GM12872 (cell line): ENCODE measurements around the gene ITGB7.

Experiments used
- TF ChIP-seq, protein P1 (sequence below): IDR thresholded peaks from 3 replicates; pipeline ENCODE4 v1.5.1; 2011; ENCODE audit warnings: low read depth, mild to moderate bottlenecking, low read length, moderate library complexity; ENCODE audit not compliant: insufficient read depth

ITGB7 gene

DNA sequence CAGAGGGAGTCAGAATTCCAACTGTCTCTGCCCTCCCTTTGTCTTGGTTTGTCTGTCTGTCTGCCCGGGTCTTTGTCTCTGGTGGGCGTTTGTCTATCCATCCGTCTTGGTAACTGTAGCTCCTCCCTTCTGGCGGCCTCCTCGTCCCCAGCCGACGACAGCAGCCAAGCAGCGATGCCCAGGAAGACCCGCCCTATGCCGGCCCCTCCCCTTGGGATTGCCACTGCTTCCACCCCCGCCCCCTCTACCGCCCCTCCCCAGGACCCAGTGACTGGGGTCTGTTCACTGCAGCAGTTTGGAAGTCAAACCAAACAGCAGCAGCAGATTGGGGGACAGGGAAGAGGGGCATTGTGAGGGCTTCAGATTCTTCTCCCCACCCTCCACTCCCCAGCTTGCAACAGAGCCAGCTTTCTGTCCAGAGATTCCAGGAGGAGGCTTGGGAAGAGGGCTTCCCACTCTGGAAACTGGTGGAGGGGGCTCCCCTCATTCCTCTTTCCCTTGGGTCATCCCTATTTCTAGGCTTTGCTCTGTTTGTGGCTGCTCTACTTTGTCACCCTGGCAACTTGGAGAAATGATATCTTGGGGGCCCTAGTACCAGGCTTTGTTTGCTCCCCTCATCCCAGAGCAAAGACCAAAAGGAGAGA is 27.3 kb upstream of the ITGB7 start:
- TF ChIP-seq, protein P1, sequence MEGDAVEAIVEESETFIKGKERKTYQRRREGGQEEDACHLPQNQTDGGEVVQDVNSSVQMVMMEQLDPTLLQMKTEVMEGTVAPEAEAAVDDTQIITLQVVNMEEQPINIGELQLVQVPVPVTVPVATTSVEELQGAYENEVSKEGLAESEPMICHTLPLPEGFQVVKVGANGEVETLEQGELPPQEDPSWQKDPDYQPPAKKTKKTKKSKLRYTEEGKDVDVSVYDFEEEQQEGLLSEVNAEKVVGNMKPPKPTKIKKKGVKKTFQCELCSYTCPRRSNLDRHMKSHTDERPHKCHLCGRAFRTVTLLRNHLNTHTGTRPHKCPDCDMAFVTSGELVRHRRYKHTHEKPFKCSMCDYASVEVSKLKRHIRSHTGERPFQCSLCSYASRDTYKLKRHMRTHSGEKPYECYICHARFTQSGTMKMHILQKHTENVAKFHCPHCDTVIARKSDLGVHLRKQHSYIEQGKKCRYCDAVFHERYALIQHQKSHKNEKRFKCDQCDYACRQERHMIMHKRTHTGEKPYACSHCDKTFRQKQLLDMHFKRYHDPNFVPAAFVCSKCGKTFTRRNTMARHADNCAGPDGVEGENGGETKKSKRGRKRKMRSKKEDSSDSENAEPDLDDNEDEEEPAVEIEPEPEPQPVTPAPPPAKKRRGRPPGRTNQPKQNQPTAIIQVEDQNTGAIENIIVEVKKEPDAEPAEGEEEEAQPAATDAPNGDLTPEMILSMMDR: no peak

DNA sequence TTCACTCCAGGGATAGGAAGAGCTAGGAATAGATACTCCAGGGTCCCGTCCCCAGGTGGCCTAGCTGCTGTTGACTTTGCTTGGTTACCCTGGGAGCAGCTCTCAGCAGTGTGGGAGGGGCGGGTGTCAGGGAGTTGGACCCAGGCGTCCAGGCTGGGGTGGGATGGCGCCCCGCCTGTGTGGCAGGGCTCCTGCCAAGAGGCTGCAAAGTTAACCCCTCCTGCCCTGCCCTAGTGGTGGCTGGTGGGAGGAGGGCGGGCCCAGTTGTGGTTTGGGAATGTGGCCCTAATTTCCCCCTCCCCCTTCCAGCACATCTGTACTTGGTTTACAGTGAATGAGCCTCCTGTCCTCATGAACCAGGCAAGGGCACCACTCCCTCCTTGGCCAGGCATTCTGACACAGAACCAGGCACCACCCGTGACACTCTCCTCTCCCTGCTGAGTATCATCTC is 26.6 kb upstream of the ITGB7 start:
- TF ChIP-seq, protein P1: no peak

GRCh38 chr12:53232646-53233461 is 25.8 kb upstream of the ITGB7 start:
- TF ChIP-seq, protein P1: no peak

DNA sequence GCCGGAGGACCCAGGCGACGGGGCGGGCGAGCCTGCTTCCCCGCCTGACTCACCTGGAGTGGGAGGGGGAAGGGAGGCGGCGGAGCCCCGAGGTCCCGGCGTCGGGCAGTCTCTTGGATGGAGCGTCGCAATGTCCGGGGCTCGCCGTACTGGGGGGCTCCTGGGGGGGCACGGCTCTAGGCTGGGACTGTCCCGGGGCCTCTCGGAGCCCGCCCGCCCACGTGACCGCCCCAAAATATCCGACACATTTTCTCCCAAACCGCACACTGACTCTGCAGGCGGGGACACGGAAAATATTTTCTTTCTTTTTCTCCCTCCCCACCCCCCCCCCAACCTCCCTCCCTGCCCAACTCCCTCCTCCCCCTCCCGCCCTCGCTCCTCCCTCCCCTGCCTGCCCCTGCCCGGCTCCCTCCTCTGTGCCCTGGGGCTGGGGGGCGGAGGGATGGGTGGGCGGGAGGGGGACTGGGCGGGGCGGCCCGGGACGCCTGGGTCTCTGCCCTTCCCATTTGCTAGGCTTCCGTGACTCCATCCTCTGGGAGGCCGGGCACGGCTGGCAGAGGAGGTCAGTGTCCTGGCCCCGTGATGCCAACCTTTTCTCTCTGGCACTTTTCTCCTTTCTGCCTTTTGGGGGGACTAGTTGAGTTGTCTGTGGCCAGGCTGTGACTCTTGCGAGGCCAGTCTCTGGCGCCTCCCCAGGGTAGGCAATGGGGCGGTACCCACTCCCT is 25.0 kb upstream of the ITGB7 start, which contains the start of gene RARG:
RARG (minus strand) TSS at position 289 of the 725 bp plus-strand sequence. CDS start 4,664 bp downstream, outside the sequence.
- TF ChIP-seq, protein P1: no peak

DNA sequence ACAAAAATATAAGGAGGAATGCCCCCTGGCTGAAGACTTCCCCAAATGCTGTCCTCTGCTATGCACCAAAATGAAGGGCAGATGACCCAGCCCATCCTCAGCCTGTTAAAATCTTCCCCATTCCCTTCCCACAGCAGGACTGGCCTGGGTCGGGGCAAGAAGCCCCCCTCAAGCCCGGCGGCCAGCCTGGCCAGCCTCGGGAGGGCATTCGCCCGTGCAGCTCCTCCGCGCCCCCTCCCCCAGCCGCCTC is 24.5 kb upstream of the ITGB7 start:
- TF ChIP-seq, protein P1: no peak

DNA sequence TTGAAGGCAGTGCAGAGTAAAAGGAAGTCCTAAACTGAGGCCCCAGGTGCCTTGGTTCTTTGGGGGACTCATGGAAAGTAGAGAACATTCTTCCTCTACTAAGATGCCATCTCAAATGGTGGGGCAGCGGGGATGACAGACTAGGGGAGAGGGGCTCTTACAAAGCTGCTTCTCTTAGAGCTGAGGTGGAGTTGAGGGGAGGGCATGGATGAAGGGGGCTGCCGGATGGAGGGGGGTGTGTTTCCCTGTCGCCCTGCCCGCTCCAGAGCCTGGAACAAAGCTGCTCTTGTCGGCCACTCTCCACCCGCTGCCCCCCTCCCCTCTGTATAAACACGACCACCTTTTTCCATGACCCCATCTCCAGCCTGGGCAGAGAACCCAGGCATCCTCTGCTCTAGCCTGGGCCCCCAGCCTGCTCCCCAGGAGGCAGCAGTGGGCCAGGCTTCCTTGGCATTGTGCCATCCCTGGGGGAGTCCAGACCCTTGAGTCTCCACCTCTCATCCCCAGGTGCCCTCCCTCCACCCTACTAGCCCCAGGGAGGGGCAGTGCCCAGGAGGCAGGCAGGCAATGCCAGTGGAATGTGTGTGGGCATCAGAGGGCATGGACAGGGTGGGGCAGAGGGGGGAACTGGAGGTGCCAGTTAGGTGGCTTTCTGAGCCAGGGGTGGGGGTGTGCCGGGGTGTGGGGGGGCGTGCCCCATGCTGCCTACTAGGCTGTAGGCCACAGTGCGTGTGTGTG is 23.2 kb upstream of the ITGB7 start:
- TF ChIP-seq, protein P1: no peak

GRCh38 chr12:53229454-53229853 is 22.4 kb upstream of the ITGB7 start:
- TF ChIP-seq, protein P1: no peak
